Body of pancreas (tissue), 4 donors: ENCODE results near the gene RGS7BP. TPM values are rescaled to one million over a fixed set of nuclear protein-coding genes. Genes with fewer than 3 reads are reported as not detected.

ENCODE experiments used
- ATAC-seq: fragments of 150-250 bp; one replicate; pipeline ENCODE4 v1.9.1; 2016
- DNase-seq, 4 donors: peaks; one replicate each; pipeline ENCODE4 v3.0.0-alpha.2; 2019
- H3K27ac ChIP-seq, 4 donors: fragments of 200-600 bp; sonication (generic); 1 replicate in 3 of 4; 2 replicates in 1 of 4; pipeline versions ENCODE4 v1.5.1 to v1.6.1; 2016 to 2019; ENCODE audit warnings: mild to moderate bottlenecking in 1 of 4, mixed read lengths in 1 of 4, moderate library complexity in 1 of 4
- H3K27me3 ChIP-seq, 2 donors: fragments of 200-600 bp; sonication (generic); one replicate each; pipeline ENCODE4 v1.6.0; 2016; ENCODE audit warnings: mild to moderate bottlenecking in 1 of 2
- H3K36me3 ChIP-seq, 2 donors: fragments of 200-600 bp; sonication (generic); replicated peaks in 1 of 2; 2 replicates each; pipeline ENCODE4 v1.5.1; 2016; ENCODE audit warnings: low read depth in 2 of 2; ENCODE audit not compliant: insufficient read depth in 1 of 2
- H3K4me1 ChIP-seq: fragments of 200-600 bp; sonication (generic); one replicate; pipeline ENCODE4 v1.6.0; 2016
- H3K4me3 ChIP-seq, 2 donors: fragments of 200-600 bp; sonication (generic); 1 replicate in 1 of 2; 2 replicates in 1 of 2; pipeline ENCODE4 v1.5.1; 2016 to 2019
- H3K9me3 ChIP-seq, 3 donors: fragments of 200-600 bp; sonication (generic); 1 replicate in 2 of 3; 2 replicates in 1 of 3; pipeline ENCODE4 v1.5.1; 2016
- CTCF ChIP-seq, 7 experiments: fragments of 450-650 bp in 4 of 7; fragments of 200-600 bp in 3 of 7; sonication (generic) in 3 of 7; IDR thresholded peaks; one replicate each; pipeline ENCODE4 v1.5.1; 2016 to 2019; ENCODE audit warnings: antibody characterized with exemption in 7 of 7
- POLR2A ChIP-seq, 3 donors: fragments of 450-650 bp; IDR thresholded peaks; one replicate each; pipeline ENCODE4 v1.6.1; 2016; ENCODE audit warnings: antibody characterized with exemption in 3 of 3, mild to moderate bottlenecking in 2 of 3
- WGBS, 2 donors: methylation state at CpG; one replicate each; pipeline ENCODE4 v1.1.5; 2017; 5-methylcytosine and 5-hydroxymethylcytosine counted together
- intact Hi-C: fragments of 100-400 bp; cut with DNase I; formaldehyde crosslinking; loops from one replicate; pipeline ENCODE4 v1.15.1; 2023
- total RNA-seq, 2 donors: library from RNA; depleted of rRNA; stranded (reverse); fragments of >200 nt; gene quantifications; one replicate each; pipeline ENCODE4 v1.1.0, GENCODE V29; 2016

The RGS7BP gene
- total RNA-seq, 2 donors from 2014 or later, result under 0.01 to 3.1 TPM

GRCh38 chr5:64646169-64646568 lies 140.4 kb downstream of the RGS7BP start:
- no peak for DNase-seq
- no peak for TF ChIP-seq POLR2A (IDR thresholded peaks at IDR 0.05)
- TF ChIP-seq CTCF (IDR thresholded peaks at IDR 0.05), result no peak
- WGBS, 2 donors, result 29 to 43% methylated on average over 3 of the region's 3 CpGs
- Histone ChIP-seq H3K4me1 (no peaks in the 10 kb centered on the region), H3K4me3 (no peak overlapping the region), H3K27ac (no peak overlapping the region), H3K27me3 (no peaks in the 10 kb centered on the region), H3K9me3 (no peaks in the 10 kb centered on the region), H3K36me3 (no peaks in the 10 kb centered on the region)
- intact Hi-C loops, result no loop called here
- ATAC-seq, result no peak

DNA sequence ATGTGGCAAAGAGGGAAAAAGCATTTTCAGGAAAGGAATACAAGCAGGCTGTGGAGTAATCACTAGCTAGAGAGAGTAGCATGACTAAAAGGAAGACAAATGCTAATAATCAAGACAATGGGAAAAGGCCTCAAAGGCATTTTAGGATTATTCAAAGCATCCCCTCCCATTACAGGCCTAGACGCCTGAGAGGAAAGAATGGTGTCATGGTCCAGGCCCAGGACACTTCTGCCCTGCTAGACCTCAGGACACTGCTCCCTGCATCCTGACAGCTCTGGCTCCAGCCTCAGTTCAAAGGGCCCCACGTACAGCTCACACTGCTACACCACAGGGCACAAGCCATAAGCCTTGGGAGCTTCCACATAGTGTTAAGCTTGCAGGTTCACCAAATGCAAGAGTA lies 143.7 kb downstream of the RGS7BP start:
- intact Hi-C loops, result no loop called here
- TF ChIP-seq CTCF (IDR thresholded peaks at IDR 0.05), result no peak
- TF ChIP-seq POLR2A (IDR thresholded peaks at IDR 0.05), result no peak
- Histone ChIP-seq H3K36me3 (no peaks in the 10 kb centered on the region), H3K27ac (no peak overlapping the region), H3K4me1 (peaks cover 2% of the 10 kb centered on the region), H3K27me3 (no peaks in the 10 kb centered on the region), H3K9me3 (no peaks in the 10 kb centered on the region), H3K4me3 (no peak overlapping the region)
- DNase-seq, result no peak
- no peak for ATAC-seq
- WGBS, 2 donors, result 71 to 73% methylated on average over 2 of the region's 2 CpGs

GRCh38 chr5:64653766-64654560 lies 148.1 kb downstream of the RGS7BP start:
- Histone ChIP-seq H3K9me3 (no peaks in the 10 kb centered on the region), H3K4me3 (no peak overlapping the region), H3K4me1 (peaks cover 6% of the 10 kb centered on the region), H3K27me3 (no peaks in the 10 kb centered on the region), H3K27ac (no peak overlapping the region), H3K36me3 (no peaks in the 10 kb centered on the region)
- TF ChIP-seq POLR2A (IDR thresholded peaks at IDR 0.05) (no peak), CTCF (IDR thresholded peaks at IDR 0.05) (no peak)
- no peak for ATAC-seq
- intact Hi-C loops, result no loop called here
- 49 to 60% methylated on average over 3 of the region's 3 CpGs for WGBS, 2 donors
- no peak for DNase-seq

- H3K4me1 ChIP-seq, result peaks cover 6% of the 10 kb centered on the region
- no peak for TF ChIP-seq CTCF (IDR thresholded peaks at IDR 0.05)
- H3K36me3 ChIP-seq, result no peaks in the 10 kb centered on the region
- intact Hi-C loops, result no loop called here
- H3K27me3 ChIP-seq, result no peaks in the 10 kb centered on the region
- 22 to 34% methylated on average over 2 of the region's 2 CpGs for WGBS, 2 donors
- DNase-seq (no peak), ATAC-seq (no peak)
- no peak overlapping the region for H3K27ac ChIP-seq
- H3K9me3 ChIP-seq, result no peaks in the 10 kb centered on the region
- H3K4me3 ChIP-seq, result no peak overlapping the region
Observed at GRCh38 chr5:64654561-64654938, 148.7 kb downstream of the RGS7BP start.

DNA sequence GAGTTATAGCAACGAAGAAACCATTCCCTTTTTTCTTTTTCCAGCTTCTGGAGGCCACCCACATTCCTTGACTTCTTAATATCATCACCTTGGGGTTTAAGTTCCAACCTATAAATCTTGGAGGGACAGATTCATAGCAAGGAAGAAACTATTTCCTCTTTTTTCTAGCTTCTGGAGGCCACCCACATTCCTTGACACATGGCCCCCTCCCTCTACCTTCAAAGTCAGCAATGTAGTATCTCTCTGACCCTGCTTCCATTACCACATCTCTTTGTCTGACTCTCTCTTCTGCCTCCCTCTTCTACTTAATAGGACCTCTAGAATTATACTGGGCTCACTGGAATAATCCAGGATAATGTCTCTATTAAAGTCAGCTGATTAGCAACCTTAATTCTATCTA lies 149.8 kb downstream of the RGS7BP start:
- Histone ChIP-seq H3K4me1 (peaks cover 6% of the 10 kb centered on the region), H3K27me3 (no peaks in the 10 kb centered on the region), H3K36me3 (no peaks in the 10 kb centered on the region), H3K4me3 (no peak overlapping the region), H3K9me3 (no peaks in the 10 kb centered on the region), H3K27ac (no peak overlapping the region)
- no peak for DNase-seq
- TF ChIP-seq POLR2A (IDR thresholded peaks at IDR 0.05) (no peak), CTCF (IDR thresholded peaks at IDR 0.05) (no peak)
- no peak for ATAC-seq
- intact Hi-C loops, result no loop called here
- WGBS, 2 donors, result 68 to 78% methylated on average over 1 of the region's 1 CpG
